Fibroblast of skin of right biceps (primary cell): Measurements from ENCODE around the gene TUBA4A.
"Not testable (repeated sequence)": the region's sequence is repeated elsewhere in the genome, so short reads cannot be mapped to it uniquely, and the experiment has no call there.

Experiments
- DNase-seq: peaks from one replicate; pipeline ENCODE4 v3.0.0-alpha.2; 2013

The TUBA4A gene

DNA sequence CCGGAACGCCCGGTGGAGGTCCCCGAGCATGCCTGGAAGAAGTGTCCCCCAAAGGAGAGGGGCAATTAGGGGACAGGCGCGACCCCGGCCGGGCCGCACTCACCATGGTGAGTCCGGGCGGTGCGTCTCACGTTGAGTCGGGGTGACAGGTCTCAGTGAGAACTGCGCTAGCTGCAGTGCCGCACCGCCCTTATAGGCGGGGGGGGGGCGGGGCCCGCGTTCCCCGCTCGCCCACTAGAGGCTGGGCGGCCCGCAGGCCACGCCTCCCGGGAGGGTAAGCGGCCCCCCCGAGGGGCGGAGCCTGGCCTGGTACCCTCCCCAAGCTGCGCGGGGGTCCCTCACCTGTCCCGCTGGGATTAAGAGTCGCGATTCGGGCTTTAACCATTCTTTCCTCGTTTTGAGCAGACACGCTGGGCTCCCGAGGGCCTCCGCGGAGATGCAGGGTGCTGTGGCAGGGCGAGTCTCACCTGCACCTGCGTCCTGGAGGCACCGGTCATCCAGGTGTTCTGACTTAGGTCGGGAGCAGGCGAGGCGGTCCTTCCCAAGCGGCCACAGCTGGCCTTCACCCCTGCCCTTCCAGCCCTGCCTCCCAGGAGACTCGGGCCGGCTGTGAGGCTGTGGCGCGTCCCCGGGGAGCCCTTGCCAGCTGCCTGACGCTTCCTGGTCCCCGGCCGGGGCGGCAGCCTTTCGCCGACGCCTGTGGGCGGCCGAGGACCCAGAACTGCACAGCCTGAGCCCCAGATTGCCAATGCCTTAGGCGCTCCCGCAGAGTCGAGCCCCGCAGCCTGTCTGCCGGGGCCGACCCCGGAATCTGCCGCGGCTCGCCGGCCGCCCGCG is at the start of gene TUBA4A:
TUBA4A (minus strand) TSS at position 166 of the 837 bp plus-strand sequence; CDS start at position 106, 60 bp downstream.
- DNase-seq, result peak; percentile 58

DNA sequence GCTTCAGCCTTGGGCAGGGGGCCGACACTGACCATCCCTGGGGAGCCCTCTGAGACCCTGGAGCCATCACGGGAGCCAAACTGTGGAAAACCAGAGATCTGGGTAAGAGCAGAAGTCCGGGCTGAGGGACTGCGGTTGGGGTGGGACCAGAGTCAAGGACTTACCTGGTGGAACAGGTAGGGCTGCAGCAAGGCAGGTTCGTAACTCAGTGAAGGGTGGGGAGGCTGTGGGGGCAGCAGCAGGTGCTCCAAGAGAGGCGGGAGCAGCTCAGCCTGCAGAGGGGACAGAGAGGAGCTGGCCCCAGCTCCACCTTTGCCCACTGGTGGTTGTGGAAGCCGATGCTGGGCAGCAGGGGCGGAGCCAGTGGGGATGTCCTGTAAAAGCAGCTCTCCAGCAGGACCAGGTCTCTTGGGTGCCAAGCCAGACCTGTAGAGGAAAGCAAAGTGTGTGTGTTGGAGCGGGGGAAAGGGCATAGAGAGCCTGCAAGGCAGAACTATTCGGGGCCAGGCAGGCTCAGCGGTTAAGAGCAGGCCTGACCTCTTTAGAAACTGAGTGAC is 48.8 kb upstream of the TUBA4A start:
- DNase-seq, result no peak

- no peak for DNase-seq
Measured at GRCh38 chr2:219300022-219300421, 46.3 kb upstream of the TUBA4A start.

GRCh38 chr2:219299372-219299760 is 45.6 kb upstream of the TUBA4A start:
- no peak for DNase-seq

DNA sequence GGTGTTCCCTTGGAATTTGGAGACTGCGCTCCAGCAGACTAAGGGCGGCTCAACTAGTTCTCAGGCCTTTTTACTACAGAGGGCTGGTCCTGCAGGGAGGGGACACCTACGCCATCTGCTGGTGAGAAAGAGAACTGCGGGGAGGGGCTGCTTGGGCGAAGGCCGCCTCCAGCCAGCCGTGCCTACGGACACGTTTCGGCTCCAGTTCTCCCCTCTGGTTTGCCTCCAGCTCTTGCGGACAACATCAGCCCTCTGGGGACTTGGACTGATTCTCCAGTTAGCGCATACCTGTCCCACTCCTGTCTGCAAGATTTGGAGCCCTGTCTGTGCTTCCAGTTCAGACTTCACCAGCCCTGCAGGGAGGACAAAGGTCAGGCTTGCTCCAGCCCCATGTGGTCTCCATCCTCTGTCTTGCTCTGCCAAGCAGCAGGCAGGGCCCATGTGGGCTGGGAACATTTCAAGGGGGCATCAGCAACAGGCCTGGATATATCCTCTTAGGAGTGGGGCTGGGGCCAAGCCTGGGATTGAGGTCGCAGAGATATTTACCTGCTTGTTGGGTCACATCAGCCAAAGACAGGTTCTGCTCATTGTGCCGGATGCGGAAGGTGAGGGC is 45.1 kb upstream of the TUBA4A start:
- peak; percentile 69 for DNase-seq

- DNase-seq, result no peak
Measured at GRCh38 chr2:219297766-219298456, 44.2 kb upstream of the TUBA4A start.

DNA sequence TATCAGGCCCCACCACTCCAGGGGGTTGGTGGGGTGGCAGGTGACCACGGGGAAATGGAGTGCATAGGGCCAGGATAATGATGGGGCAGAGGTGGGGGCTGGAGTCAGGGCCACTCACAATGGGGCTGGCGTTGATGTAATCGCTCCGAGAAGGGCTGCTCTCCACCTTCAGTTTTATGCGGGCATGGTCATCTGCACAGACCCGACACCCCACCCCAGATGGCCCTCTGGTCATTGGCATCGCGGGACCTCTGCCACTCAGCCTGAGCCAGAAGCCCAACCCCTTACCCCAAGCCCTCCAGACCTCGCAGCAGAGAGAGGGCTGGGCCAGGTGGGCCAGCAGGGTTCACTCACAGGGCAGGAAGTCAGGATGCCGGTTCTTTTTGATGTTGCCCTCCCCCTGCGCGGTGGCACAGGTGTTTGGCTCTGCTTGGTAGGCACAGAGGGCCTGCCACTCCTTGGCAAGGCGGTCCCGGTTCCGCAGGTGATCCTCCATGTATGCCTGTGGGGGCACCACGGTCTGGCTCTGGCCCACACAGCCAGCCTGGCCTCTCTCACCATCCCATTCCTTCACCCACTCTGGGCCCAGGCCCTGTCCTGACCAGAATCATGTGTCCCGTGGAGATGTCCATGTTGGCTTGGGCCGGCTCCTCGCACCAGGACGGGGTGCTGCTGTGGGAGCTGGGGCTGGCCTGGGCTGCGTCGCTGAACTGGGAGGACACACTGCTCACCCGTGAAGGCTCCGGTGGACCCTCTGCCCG is 43.1 kb upstream of the TUBA4A start:
- no peak for DNase-seq

GRCh38 chr2:219296142-219296541 is 42.4 kb upstream of the TUBA4A start:
- no peak for DNase-seq

DNA sequence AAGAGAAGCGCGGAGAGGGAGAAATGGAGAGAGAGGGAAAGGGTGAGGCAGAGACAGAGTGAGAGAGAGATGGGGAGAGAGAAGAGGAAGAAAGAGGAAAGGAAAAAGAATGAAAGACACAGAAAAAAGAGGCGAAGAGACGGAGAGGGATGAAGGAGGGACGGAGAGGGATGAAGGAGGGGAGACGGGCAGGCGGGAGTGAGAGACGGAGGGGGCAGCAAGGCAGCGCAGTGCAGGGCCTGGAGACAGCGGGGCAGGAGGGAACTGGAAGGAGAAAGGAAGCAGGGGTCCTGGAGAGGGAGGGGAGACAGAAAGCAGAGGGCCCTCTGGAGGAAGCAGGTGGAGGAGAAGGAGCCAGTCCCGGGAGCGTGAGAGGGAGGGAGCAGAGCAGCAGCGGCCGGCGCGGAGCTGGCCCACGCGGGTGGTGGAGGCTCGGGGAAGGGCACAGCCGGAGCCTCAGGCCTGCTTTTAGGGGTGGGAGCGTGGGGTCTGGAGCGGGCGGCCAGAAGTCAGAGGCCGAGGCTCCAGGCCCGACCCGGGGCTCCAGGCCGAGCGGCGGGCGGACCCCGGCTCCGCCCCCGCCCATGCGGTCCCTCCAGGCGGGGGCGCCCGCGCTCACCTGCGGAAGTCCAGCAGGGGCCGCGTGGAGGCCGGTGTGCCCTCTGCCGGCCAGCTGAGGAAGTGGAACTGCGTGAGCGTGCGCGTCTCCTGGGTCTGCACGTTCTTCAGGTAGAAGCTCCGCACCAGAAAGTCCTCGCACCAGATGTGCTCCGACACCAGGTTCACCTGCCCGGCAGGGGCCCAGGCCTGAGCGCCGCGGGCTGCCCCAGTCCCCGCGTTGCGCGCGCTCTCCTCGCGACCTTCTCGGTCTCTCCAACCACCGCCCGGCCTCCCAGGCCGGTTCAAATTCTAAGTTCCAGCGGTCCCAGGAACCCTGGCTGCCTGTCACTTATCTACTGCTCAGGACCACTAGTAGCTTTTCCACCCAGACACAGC is 40.9 kb upstream of the TUBA4A start:
- DNase-seq, result peak; percentile 73

DNA sequence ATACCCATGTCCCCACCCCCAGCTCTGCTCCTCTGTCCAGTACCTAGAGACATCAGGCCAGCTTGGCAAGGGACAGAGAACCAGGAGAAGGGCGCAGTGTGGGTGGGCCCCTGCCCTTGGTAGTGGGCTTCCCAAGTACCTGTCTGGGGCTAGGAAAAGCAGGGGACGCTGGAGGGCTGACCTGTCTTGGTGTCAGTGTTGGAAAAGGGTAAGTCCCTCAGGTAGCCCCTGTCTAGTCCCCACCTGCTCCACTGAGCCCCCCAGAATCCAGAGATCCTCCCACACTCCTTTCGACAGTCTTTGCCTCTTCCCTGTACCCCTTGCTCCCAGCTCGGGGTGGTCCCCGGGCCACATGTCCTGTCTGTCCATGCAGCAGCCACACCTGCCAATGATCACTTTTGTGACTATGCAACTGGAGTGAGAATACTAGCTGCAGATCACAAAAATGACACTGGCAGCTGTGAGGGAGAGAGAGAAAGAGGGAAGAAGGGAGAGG is 40.1 kb upstream of the TUBA4A start:
- no peak for DNase-seq

GRCh38 chr2:219292616-219293015 is 38.9 kb upstream of the TUBA4A start:
- DNase-seq, result no peak

DNA sequence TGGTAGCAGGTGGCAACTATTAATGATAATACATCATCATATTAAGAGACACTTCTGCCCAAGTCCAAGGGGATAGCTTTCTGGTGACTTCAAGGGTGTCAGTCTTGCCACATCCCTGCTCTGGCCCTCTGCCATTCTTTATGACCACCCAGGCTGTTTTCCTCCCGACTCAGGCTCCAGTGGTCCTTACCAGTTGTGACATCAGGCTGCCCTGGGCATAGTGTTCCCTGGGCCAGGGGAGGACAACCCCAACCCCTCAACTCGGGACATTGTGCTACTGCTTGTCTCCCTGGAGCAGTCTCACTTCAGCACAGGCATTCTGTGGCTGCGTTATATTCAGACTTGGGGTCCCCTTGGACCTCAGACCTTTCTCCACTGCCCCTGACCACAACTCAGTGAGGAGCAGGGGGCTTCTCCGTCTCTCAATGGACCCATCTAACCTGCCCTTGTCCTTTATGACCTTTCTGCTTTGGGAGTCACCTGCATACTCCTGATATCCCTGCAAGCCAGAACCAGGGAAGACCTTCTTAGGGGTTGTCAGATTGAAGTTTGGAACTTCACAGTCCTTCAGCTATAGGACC is 38.3 kb upstream of the TUBA4A start:
- no peak for DNase-seq

- DNase-seq, result no peak
Measured at GRCh38 chr2:219291394-219291793, 37.7 kb upstream of the TUBA4A start.

GRCh38 chr2:219290381-219291171 is 36.9 kb upstream of the TUBA4A start:
- DNase-seq, result no peak

DNA sequence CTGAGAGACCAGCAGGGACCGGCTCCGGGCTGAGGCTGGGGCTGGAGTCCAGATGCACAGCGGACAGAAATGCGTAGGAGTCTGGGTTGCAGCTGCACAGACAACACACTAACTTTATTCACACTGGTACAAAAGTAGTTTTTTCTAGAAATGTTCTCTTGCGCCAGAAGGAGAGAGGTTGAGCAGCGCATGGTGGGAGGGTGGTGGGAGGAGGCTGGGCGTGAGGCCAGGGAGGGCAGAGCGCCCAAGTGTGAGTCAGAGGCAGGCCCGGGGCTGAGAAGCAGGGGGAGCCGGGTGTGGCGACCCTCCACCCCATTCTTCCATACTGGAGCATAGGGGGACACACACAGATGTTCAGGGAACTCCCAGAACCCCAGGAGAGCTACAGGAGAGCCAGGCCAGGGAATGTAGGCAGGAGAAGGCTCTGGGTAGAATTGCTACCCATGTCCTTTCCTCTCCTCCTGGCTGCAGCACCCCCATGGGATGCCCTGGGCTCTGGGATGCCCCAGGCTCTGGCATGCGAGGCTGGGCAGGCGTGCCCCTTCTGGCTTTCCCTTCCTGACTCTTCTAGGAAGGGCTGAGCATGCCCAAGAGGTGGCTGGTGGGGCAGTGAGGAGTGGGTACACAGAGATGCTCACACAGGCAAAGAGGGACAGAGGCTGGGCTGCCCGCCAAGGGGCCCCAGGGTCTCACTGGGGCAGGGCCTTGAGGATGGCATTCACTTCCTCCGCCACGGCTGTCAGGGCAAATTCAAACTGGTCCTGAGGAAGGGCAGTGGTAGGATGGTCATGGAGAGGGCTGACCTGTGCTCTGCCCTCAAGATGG is 36.0 kb upstream of the TUBA4A start:
- peak; percentile 84 for DNase-seq

DNA sequence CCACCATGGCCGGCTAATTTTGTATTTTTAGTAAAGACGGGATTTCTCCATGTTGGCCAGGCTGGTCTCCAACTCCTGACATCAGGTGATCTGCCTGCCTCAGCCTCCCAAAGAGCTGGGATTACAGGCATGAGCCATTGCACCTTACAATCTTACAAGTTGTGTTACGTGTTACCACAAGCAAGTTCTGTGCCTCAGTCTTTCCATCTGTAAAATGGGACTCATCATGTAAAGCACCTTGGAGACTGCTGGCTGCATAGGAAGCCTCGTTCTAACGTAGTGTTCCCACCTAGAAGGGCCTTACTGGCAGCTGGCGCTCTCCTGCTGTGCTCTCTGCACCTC is 35.4 kb upstream of the TUBA4A start:
- DNase-seq, result no peak

- DNase-seq, result no peak
Measured at GRCh38 chr2:219287580-219288265, 34.0 kb upstream of the TUBA4A start.

GRCh38 chr2:219287116-219287440 is 33.4 kb upstream of the TUBA4A start:
- DNase-seq, result not testable (repeated sequence)
